Endometrial microvascular endothelial cells (primary cell): ENCODE results near the gene MYL9. TPM values are rescaled to one million over a fixed set of nuclear protein-coding genes. Genes with fewer than 3 reads are reported as not detected.

ENCODE experiments used
- in situ Hi-C: cut with HindIII; loops from 2 replicates; pipeline ENCODE4 v1.10.0; 2017; ENCODE audit warnings: low sequenced_read_pairs, low pct_unique_long_range_greater_than_20kb; ENCODE audit errors: inconsistent ontology term
- total RNA-seq: library from RNA; depleted of rRNA; stranded (reverse); fragments of >200 nt; gene quantifications from one replicate; pipeline ENCODE4 v1.2.3, GENCODE V29; 2015; ENCODE audit errors: inconsistent ontology term

Gene MYL9
- total RNA-seq, 1 donor from 2014 or later: 45.0 TPM

DNA sequence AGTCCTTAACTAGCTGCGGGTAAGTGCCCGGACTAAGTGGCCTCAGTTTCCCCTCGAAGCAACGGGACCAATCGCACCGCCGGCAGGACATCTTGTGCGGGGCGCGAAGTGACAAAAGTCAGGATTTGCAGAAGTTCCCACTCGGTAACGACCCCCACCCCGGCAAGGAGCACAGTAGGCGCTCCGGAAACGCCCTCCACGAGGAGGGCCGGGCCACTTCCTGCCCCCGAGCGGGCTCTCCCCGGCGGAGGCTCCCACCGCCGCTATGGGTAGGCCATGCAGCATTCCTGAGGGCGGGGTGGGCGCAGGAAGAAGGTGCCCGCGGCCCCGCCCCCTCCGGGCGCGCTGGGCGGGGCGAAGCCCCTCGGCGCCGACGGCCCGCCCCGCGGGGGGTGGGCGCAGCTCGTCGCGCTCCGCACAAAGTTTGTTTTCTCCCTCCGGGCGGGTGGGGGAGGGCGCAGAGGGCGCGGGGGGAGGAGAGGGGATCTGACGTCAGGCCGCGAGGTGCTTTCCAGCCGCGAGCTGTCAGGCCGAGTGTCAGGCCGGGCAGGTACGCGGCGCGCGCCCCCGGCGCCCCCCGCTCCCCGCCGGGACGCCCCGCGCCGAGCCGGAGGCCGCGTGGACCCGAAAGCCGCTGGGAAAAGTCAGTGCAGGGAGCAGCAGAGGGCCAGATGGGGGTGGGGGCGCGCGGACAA is 31.9 kb downstream of the MYL9 start, which contains the start of gene TGIF2:
Gene TGIF2, plus strand, starts transcription at position 495 of the 695 bp plus-strand sequence. CDS start 5,178 bp downstream, outside the sequence.
- in situ Hi-C loops: no loop called here

DNA sequence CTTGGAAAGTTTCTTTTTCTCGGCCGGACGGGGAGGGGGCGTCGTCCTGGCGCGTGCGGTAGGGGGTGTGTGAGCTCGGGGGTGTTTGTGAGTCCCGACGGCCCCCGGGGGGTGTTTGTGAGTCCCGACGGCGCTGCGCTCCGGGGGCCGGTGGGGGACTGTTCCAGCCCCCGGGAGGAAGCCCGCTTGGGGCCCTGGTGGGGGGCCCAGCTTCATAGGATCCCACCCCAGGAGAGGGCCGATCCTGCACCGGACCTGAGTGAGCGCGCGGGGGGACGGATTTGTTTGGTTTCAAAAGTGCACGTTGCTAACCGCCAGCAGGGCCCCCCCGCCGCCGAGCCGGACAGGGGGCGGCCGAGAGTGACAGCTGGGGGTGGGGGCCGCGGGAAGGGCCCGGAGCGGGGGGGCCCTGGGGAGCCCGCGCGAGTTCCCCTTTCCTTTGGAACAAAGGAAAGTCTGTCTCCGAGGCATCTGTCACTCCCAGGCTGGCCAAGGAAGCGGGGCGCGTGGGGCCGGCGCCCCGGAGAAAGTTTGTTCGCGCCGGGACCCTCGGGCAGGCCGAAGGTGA is 32.6 kb downstream of the MYL9 start:
- in situ Hi-C loops: no loop called here

DNA sequence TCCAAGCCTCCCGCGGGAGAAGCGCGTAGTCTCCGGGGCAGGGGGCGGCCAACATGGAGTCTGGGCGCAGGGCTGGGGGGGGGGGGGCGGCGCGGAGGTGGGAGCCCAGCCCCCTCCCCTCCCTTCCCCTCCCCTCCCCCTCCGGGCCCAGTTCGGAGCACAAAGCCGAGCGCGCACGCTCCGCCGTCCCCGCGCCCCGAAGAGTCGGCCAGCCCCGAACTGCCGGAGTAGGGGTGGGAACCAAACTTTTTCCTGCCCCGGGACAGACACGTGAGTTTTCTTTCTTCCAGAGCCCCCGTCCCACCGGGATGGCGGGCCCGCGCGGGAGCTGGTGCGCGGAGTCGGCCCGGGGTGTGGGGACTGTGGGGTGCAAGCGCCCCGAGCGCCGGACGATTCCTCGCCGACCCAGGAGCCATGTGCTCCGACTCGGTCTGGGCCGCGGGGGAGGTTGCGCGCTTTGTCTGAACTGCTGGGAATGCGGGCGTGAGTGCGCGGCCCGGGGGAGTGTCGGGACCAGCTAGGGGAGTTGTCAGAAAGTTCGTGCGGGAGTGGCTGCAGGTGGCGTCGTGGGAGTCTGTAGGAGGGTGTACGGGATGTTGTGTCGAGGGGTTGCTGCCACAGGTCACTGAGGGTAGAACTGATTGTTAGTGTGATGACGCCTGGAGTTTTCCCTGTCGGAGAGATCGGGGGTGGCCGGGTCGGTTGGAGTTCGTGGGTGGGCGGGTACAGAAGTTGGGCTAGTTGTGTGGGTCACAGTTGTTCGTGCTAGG is 33.2 kb downstream of the MYL9 start:
- in situ Hi-C loops: no loop called here

DNA sequence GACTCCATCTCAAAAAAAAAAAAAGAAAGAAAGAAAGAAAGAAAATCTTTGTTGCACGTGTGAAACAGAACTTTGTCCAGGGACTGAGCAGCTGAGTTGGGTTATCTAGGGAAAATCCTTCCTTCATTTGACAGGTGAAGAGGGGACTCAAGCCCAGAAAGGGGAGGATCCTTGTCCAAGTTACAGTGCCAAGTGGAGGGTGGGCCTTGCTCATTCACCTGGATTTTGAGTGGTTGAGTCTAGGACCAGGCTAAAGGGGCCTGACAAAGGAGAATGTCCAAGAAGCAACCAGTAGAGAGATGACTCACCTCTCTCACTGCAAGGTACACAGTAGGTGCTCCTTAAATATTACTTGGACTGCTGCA is 34.7 kb downstream of the MYL9 start:
- in situ Hi-C loops: no loop called here

DNA sequence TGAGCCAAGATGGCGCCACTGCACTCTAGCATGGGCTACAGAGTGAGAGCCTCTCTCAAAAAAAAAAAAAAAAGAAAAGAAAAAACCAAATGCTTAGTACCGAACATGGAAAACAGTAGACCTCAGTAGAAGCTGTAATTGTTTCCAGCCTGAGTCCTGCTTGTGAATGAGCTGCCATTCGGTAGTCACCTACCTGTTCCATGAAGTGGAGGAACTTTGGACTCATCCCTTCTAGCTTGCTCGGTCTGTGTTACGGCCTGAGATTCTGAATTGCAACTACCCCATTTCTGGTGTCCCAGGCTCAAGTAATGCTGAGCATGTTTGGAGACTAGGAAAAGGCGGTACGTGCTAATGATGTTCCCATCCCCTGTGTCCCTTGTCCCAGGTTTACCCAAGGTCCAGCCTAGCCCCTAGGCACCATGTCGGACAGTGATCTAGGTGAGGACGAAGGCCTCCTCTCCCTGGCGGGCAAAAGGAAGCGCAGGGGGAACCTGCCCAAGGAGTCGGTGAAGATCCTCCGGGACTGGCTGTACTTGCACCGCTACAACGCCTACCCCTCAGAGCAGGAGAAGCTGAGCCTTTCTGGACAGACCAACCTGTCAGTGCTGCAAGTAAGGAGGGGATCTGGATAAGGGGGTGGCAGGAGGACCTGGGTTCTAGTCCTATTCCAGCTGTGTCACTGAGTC is 37.2 kb downstream of the MYL9 start:
- in situ Hi-C loops: no loop called here

DNA sequence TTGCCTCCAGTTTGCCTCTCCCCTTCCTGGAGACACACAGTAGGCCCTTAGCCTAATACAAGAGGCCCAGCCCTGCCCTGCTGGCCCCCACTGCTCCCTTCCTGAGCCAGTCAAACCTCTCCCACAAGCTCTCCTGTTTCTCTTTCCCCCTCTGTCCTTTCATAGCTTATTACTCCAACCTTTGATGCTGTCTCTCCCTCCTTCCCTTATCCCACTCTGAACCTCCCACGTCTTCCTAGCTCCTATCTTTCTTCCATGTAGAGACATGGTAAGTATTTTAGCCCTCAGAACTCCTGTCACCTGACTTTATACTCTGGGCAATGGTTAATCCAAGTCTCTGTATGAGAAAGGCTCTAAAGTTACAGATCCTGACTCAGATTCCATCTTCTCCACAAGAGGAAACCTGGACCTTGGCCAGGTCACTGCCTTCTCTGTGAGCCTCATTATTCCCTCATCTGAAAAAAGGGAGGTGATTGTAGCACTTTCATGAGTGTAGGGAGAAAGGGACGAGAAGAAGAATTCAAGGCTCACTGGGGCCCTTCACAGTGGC is 38.8 kb downstream of the MYL9 start:
- in situ Hi-C loops: no loop called here

DNA sequence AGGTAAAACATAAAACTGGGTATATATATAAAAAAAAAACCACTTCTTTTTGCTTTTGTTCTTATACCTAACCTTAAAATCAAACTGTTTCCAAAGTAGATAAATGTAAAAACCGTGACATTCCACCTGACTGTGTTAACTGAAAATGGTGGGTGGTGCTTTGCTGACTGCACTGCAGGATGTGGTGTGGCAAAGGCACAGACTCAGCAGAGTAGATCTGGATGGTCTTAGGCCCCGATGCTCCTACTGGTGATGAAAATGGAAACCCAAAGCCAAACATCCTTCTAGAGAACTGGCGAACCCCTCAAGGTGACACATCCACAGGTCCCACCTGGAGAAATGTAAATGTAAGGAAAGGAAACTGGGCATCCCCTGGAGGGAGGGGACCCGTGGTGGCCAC is 41.0 kb downstream of the MYL9 start:
- in situ Hi-C loops: no loop called here

DNA sequence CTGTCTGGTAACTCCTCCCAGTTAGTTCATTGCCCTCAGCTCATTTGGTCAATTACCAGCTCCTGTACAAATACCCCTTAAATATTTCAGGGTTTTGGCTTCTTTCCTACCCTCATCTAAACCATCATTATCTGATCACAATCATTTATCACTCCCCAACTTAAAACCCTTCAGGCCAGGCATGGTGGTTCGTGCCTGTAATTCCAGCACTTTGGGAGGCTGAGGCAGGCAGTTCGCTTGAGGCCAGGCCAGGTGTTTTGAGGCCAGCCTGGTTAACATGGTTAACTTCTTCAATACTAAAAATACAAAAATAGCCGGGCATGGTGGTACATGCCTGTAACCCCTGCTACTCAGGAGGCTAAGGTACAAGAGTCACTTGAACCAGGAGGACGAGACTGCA is 41.5 kb downstream of the MYL9 start:
- in situ Hi-C loops: no loop called here

DNA sequence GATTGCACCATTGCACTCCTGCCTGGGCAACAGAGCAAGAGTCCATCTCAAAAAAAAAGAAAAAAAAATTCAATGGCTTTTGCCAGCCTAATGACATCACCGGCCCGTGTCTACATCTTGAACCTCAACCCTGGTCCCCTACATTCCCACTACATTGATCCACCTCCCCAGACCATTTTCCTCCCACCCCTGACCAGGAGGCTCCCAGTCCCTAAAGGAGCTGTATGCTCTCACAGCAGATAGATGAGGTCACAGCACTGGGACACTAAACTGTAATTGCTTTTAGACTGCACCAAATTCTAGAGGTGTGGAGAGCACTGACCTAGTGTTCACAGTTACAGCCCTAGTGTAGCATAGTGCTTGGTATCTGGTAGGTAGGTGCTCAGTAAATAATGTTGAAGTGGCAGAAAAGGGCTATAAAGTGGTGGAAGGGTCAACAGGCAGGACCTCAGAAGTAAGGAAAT is 42.7 kb downstream of the MYL9 start:
- in situ Hi-C loops: no loop called here

DNA sequence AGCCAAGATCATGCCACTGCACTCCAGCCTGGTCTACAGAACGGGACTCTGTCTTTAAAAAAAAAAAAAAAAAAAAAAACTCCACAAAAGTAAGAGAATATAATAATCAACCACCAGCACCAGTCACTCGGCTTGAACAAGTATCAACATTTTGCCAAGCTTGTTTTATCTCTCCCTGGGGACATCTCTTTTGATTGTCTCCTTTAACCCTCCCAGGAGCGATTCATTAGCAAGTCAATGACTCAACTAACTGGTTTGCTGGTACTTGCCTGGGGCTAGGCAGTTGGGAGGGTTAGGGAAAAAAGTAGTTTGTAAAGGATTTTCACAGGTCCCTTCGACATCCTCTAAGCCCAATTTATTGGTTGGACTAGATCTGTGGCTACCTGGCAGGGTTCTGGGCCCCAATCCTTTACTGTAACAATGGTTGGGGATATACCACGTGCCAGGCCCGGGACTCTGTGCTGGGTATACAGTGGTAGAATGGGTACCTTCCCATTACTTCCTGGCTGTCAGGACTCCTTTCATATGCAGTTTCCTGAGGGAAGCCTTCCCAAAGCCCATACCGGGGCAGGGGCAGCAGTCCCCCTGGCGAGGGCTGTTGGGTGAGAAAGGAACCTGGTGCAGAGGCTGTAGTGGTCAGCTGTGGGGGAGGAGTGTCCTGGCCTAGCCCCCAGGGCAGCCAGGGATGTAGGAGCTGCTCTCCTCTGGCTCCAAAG is 44.2 kb downstream of the MYL9 start:
- in situ Hi-C loops: no loop called here

DNA sequence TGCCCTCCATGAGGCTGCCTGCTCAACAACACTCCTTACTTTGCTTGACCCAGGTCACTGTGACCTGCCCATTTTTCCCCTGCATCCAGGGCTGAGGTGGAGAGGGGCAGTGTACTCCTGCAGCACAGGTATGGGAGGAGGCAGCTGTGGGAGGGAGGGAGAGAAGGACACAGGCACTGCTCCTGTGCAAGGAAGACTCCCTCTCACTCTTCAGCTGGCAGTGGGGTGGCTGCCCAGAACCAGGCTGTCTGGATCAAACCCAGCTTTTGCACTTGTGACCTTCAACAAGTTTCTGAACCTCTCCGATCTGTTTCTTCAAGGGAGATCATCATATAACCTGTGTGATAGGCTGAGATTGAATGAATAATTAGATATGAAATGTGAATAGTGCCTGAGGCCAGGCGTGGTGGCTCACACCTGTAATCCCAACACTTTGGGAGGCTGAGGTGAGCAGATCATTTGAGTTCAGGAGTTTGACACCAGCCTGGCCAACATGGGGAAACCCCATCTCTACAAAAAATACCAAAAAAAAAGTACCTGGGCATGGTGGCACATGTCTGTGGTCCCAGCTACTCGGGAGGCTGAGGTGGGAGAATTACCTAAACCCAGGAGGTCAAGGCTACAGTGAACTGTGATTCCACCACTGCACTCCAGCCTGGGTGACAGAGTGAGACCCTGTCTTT is 46.2 kb downstream of the MYL9 start:
- in situ Hi-C loops: no loop called here

DNA sequence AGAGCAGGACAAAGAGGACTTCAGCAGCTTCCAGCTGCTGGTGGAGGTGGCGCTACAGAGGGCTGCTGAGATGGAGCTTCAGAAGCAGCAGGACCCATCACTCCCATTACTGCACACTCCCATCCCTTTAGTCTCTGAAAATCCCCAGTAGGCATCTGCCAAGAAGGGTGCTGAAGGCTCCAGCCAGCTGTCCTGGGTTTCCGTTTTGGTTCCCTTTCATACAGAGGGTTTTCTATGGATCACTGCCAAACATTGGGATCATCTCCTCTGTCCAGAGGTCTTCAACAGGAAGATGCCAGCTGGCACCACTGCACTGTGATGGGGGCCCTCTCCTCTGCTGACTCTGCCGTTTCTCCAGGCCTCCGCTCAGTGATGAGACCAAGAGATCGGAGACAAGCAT is 50.0 kb downstream of the MYL9 start:
- in situ Hi-C loops: no loop called here

DNA sequence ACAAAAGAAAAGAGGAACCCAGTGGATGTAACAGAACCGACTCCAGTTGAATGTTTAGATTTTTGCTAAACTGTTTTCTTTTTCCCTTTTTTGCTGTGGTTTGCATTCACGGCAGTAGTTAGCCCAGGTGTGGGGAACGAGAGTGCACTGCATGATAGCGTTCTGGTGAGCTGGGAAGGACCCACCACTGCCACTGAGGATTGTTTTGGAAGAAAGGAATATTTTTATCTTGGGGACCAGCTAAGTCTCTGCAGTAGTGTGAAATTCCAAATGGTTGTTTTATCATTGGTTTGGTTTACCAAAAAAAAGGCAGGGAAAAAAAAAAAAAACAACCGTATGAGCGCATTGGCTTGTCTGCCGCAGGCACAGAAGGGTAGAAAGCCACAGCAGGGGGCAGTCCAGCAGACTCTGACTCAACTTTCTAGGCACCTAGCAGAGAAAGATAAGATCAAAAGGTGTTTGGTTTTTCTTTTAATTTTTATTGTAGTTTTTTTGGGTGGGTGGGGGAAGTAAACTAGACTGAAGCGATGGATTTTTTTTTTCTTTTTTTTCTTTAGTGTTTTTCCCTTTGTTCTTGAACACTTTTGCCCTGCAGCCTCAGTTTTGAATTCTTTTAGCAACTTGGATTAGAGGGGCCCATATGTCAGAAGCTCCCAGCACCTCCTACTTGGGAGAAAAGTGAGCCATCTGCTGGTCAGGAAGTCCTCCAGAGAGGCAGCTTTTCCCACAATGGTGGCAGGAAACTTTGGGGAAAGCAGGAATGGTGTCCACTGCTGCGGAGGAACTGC is 50.7 kb downstream of the MYL9 start:
- in situ Hi-C loops: no loop called here

DNA sequence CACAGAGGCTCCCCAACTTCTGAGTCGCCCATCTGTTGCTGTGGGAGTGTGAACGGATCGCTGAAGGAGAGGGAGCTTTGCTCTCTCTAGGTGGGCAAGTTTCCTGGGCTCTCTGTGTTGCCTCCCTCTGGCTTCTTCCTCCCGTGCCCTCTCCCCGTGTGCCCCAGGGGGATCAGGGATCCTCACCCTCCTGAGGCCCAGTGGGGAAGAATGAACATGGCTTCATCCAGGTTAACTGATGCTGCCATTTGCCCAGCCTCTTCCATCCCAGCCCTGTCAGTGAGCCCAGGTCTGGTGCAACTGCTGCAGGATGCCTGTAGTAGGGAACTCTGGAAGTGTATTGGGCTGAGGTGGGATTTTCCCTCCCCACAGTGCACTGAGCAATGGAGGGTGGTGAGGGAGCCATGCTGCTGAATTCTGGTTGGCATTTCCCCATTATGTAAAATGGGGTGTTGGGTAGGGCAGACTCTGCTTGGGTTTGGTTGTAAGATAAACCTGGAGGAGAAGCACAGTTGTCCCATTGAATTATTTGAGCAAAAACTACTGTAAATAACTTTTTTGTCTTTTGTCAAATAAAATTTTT is 52.1 kb downstream of the MYL9 start:
- in situ Hi-C loops: no loop called here

DNA sequence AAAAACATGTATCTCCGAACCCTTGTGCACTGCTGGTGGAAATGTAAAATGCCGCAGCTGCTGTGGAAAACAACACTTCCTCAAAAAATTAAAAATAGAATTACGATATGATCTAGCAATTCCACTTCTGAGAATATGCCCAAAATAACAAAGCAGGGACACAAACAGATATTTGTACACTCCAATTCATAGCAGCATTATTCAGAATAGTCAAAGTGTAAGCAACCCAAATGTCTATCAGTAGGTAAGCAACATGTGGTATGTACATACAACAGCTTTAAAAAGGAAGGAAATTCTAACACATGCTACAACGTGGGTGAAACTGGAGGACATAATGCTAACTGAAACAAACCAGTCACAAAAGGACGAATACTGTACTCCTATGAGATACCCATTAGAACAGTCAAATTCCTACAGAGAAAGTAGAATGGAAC is 58.6 kb downstream of the MYL9 start:
- in situ Hi-C loops: no loop called here
